Adrenal gland (tissue), 12 donors: ENCODE data around the gene RPP25. TPM values are rescaled to one million over a fixed set of nuclear protein-coding genes. Genes with fewer than 3 reads are reported as not detected.

Source experiments
- DNase-seq, 7 donors: peaks; one replicate each; pipeline ENCODE4 v3.0.0-alpha.2; 2019 to 2020
- H3K27ac ChIP-seq, 5 donors: fragments of 200-600 bp; sonication (generic) in 4 of 5; 1 replicate in 3 of 5; 2 replicates in 2 of 5; pipeline versions ENCODE4 v1.5.1 to v1.8.0; 2016 to 2020; ENCODE audit warnings: mild to moderate bottlenecking in 1 of 5
- H3K27me3 ChIP-seq: fragments of 200-600 bp; 2 replicates; pipeline ENCODE4 v1.8.0; 2021
- H3K36me3 ChIP-seq, 2 donors: fragments of 200-600 bp; replicated peaks in 1 of 2; 1 replicate in 1 of 2; 2 replicates in 1 of 2; pipeline versions ENCODE4 v1.5.1 to v1.8.0; 2018 to 2022
- H3K4me1 ChIP-seq, 2 donors: fragments of 200-600 bp; replicated peaks in 1 of 2; 1 replicate in 1 of 2; 2 replicates in 1 of 2; pipeline versions ENCODE4 v1.5.1 to v1.8.0; 2018 to 2021
- H3K4me3 ChIP-seq, 4 donors: fragments of 200-600 bp; sonication (generic) in 3 of 4; one replicate each; pipeline ENCODE4 v1.5.1; 2016 to 2018
- H3K9me3 ChIP-seq, 3 donors: fragments of 200-600 bp; sonication (generic) in 1 of 3; replicated peaks in 1 of 3; 1 replicate in 2 of 3; 2 replicates in 1 of 3; pipeline versions ENCODE4 v1.5.1 to v1.8.0; 2016 to 2021
- POLR2A ChIP-seq, 2 donors: fragments of 450-650 bp; IDR thresholded peaks; one replicate each; pipeline ENCODE4 v1.6.1; 2017; ENCODE audit warnings: antibody characterized with exemption in 2 of 2, mild to moderate bottlenecking in 2 of 2, moderate library complexity in 1 of 2
- WGBS, 4 donors: extraction: QIAGEN DNeasy Blood & Tissue Kit in 2 of 4; methylation state at CpG; one replicate each; pipeline versions ENCODE4 v1.1.5 to v1.1.7; 2013 to 2017; 5-methylcytosine and 5-hydroxymethylcytosine counted together
- intact Hi-C, 2 donors: fragments of 100-400 bp; cut with DNase I; formaldehyde crosslinking; loops; one replicate each; pipeline versions ENCODE4 v1.14.1 to v1.15.0; 2022 to 2023
- polyA plus RNA-seq, 3 donors: library from polyadenylated mRNA; stranded (reverse); fragments of 200-250 nt in 2 of 3; fragments of 350-450 nt in 1 of 3; fragmentation: Illumina TruSeq in 1 of 3; extraction: RNeasy Lipid Tissue Mini Kit (QIAGEN cat#74804) in 1 of 3; gene quantifications; one replicate each; pipeline ENCODE4 v1.2.3, GENCODE V29; 2013 to 2014
- total RNA-seq, 9 donors: library from RNA; depleted of rRNA in 4 of 9; stranded (reverse); fragments of >200 nt in 4 of 9; fragments of 120-200 nt in 1 of 9; fragmentation: NEBNext Ultra II Directional in 1 of 9; extraction: Animal tissue kit (Norgen Biotek cat#: 25700) in 1 of 9; gene quantifications; one replicate each; pipeline versions ENCODE4 v1.1.0 to v1.2.4, GENCODE V29; 2013 to 2023
- TF ChIP-seq, protein P1 (sequence below), 6 experiments: fragments of 450-650 bp in 4 of 6; fragments of 200-600 bp in 2 of 6; sonication (generic) in 1 of 6; IDR thresholded peaks; 1 replicate in 5 of 6; 2 replicates in 1 of 6; pipeline versions ENCODE4 v1.5.1 to v1.8.0; 2016 to 2021; ENCODE audit warnings: antibody characterized with exemption in 6 of 6, mild to moderate bottlenecking in 2 of 6, moderate library complexity in 1 of 6
- donor health status: healthy with polysubstance abuse.
- donor health status: Bipolar disorder and iron deficiency.
- donor health status: DM: yes; HTN: yes; CAD: no.
- donor health status: DM: no; HTN: no; CAD: no.
- donor health status: DM: no; HTN: no; CAD: no.
- donor health status: DM: yes; HTN: yes; CAD: no.

Gene RPP25
- total and polyA plus RNA-seq, 12 donors, result 12.1 to 46.2 (median 24.1) TPM

GRCh38 chr15:74955796-74956647 lies 550 bp downstream of the RPP25 start:
- Histone ChIP-seq H3K4me3 (peak overlapping the region in 2 of 4 donors; percentile 54 to 74), H3K4me1 (peaks cover 18 to 51% of the 10 kb centered on the region in 2 donors), H3K27ac (peak overlapping the region; percentile 20 to 94 (median 83)), H3K9me3 (no peaks in the 10 kb centered on the region), H3K36me3 (no peaks in the 10 kb centered on the region), H3K27me3 (no peaks in the 10 kb centered on the region)
- no peak for TF ChIP-seq POLR2A (IDR thresholded peaks at IDR 0.05)
- TF ChIP-seq, protein P1, sequence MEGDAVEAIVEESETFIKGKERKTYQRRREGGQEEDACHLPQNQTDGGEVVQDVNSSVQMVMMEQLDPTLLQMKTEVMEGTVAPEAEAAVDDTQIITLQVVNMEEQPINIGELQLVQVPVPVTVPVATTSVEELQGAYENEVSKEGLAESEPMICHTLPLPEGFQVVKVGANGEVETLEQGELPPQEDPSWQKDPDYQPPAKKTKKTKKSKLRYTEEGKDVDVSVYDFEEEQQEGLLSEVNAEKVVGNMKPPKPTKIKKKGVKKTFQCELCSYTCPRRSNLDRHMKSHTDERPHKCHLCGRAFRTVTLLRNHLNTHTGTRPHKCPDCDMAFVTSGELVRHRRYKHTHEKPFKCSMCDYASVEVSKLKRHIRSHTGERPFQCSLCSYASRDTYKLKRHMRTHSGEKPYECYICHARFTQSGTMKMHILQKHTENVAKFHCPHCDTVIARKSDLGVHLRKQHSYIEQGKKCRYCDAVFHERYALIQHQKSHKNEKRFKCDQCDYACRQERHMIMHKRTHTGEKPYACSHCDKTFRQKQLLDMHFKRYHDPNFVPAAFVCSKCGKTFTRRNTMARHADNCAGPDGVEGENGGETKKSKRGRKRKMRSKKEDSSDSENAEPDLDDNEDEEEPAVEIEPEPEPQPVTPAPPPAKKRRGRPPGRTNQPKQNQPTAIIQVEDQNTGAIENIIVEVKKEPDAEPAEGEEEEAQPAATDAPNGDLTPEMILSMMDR (IDR thresholded peaks at IDR 0.05), result peak in 5 of 6 experiments; percentile 21 to 53 (median 42)
- DNase-seq, result peak; percentile 80 to 91 (median 82)
- WGBS, 4 donors, result 17 to 71% (median 36%) methylated on average over 4 to 88 of the region's 88 CpGs
- intact Hi-C loops, result loop anchor here in 1 of 2 donors (10.0 kb wide), 1 partner anchor 321 kb away; no protein-coding TSS in a partner anchor

DNA sequence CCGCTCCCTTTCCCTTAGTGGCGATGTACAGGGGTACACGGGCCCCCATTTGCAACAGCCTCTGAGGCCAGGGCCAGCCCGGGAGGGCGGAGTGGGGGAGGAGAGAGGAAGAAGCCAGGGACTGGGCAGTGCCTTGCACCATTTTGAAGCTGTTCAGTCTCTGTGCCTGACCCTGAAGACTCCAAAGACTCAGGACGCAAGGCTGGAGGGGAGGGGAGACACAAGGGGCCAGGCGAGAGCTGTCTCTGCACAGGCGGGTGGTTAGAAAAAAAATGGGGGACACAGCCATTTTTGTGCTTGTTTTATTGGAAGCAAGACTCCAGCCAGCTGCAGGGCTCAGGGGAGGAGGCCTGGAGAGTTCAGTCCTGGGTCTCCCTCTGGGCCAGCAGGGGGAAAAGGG lies 1.6 kb downstream of the RPP25 start:
- DNase-seq, result peak in 2 of 7 donors; percentile 27 to 33
- Histone ChIP-seq H3K27me3 (no peaks in the 10 kb centered on the region), H3K36me3 (no peaks in the 10 kb centered on the region), H3K4me3 (peak overlapping the region in 1 of 4 donors; percentile 74), H3K4me1 (peaks cover 18 to 52% of the 10 kb centered on the region in 2 donors), H3K27ac (peak overlapping the region; percentile 20 to 94 (median 83)), H3K9me3 (no peaks in the 10 kb centered on the region)
- TF ChIP-seq, protein P1 (IDR thresholded peaks at IDR 0.05), result no peak
- no peak for TF ChIP-seq POLR2A (IDR thresholded peaks at IDR 0.05)
- intact Hi-C loops, result loop anchor here in 1 of 2 donors (10.0 kb wide), 1 partner anchor 320 kb away; no protein-coding TSS in a partner anchor
- WGBS, 4 donors, result 27 to 45% (median 33%) methylated on average over 7 to 8 of the region's 8 CpGs

DNA sequence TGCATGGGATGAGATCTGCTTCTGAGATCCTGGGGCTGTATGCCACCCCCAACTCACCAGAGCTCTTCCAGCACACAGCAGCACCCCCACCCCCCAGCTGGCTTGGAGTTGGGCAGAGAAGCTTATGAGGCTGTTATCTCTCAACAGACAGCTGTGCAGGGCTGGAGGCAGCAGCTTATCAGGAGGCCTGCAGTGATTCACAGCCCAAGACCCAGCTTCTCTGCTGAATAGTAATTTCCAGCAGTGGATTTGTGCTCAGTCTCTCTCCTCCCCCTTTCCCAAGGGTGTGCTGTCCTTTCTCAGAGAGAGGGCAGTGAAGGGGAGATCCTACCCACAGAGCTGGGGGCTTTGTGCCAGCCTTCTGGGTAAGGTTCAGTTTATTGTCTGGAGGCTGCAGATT lies 2.1 kb downstream of the RPP25 start:
- DNase-seq, result peak; percentile 63 to 90 (median 88)
- peak overlapping the region in 1 of 4 donors; percentile 74 for H3K4me3 ChIP-seq
- H3K4me1 ChIP-seq, result peaks cover 18 to 48% of the 10 kb centered on the region in 2 donors
- no peaks in the 10 kb centered on the region for H3K27me3 ChIP-seq
- intact Hi-C loops, result loop anchor here (5.0 to 10.0 kb wide), 2 partner anchors 182 to 320 kb away; no protein-coding TSS in a partner anchor
- peak overlapping the region; percentile 20 to 94 (median 83) for H3K27ac ChIP-seq
- H3K9me3 ChIP-seq, result no peaks in the 10 kb centered on the region
- H3K36me3 ChIP-seq, result no peaks in the 10 kb centered on the region
- TF ChIP-seq POLR2A (IDR thresholded peaks at IDR 0.05), result peak in 1 of 2 donors; percentile 68
- TF ChIP-seq, protein P1 (IDR thresholded peaks at IDR 0.05), result no peak

DNA sequence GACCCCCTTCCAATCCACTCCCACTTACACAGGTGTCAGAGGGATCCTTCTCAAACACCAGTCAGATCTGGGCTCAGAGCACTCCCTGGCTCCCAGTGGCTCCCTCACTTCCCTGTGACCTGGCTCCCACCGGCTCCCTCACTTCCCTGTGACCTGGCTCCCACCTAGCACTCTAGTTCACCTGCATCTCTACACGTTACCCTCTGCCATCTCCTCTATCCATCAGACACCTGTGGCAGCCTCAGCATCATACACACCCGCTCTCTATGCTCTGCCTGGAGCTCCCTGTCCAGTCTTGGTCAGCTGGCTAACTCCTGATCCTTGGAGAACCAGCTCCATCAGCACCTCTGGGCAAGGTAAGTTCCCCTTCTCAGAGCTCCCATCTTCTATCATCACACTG lies 5.6 kb downstream of the RPP25 start:
- H3K4me3 ChIP-seq, result no peak overlapping the region
- no peaks in the 10 kb centered on the region for H3K9me3 ChIP-seq
- H3K4me1 ChIP-seq, result peaks cover 18 to 29% of the 10 kb centered on the region in 2 donors
- intact Hi-C loops, result loop anchor here (5.0 to 10.0 kb wide), 2 partner anchors 179 to 316 kb away; no protein-coding TSS in a partner anchor
- no peaks in the 10 kb centered on the region for H3K27me3 ChIP-seq
- H3K36me3 ChIP-seq, result no peaks in the 10 kb centered on the region
- TF ChIP-seq POLR2A (IDR thresholded peaks at IDR 0.05), result no peak
- TF ChIP-seq, protein P1 (IDR thresholded peaks at IDR 0.05), result no peak
- DNase-seq, result no peak
- H3K27ac ChIP-seq, result no peak overlapping the region
- WGBS, 4 donors, result 66 to 79% (median 71%) methylated on average over 3 of the region's 3 CpGs
